Upper lobe of left lung (tissue), 6 donors: Measurements from ENCODE around the gene CD79A. TPM values are rescaled to one million over a fixed set of nuclear protein-coding genes. Genes with fewer than 3 reads are reported as not detected.

Experiments
- ATAC-seq, 2 donors: fragments of 200-7000 bp; cut with Tn5 transposase; one replicate each; pipeline ENCODE4 v1.9.1; 2022; ENCODE audit warnings: mild to moderate bottlenecking in 2 of 2, moderate library complexity in 2 of 2; ENCODE audit not compliant: low FRiP score in 2 of 2
- DNase-seq, 2 donors: peaks; one replicate each; pipeline ENCODE4 v3.0.0-alpha.2; 2019 to 2020
- H3K27ac ChIP-seq, 4 donors: fragments of 200-600 bp; sonication (generic); one replicate each; pipeline ENCODE4 v1.5.1; 2016 to 2019
- H3K27me3 ChIP-seq, 4 donors: fragments of 200-600 bp; sonication (generic); one replicate each; pipeline ENCODE4 v1.5.1; 2017 to 2019
- H3K36me3 ChIP-seq, 4 donors: fragments of 200-600 bp; sonication (generic); one replicate each; pipeline ENCODE4 v1.5.1; 2016 to 2019
- H3K4me1 ChIP-seq, 4 donors: fragments of 200-600 bp; sonication (generic); one replicate each; pipeline ENCODE4 v1.5.1; 2018 to 2019
- H3K4me3 ChIP-seq, 4 donors: fragments of 200-600 bp; sonication (generic); one replicate each; pipeline ENCODE4 v1.5.1; 2017 to 2019; ENCODE audit warnings: mild to moderate bottlenecking in 2 of 4, moderate library complexity in 1 of 4
- H3K9me3 ChIP-seq, 4 donors: fragments of 200-600 bp; sonication (generic); one replicate each; pipeline ENCODE4 v1.5.1; 2018 to 2019
- EP300 ChIP-seq, 4 donors: sonication (generic); formaldehyde crosslinking; IDR thresholded peaks; one replicate each; pipeline ENCODE4 v1.5.1; 2017; ENCODE audit warnings: antibody characterized with exemption in 4 of 4, control low read depth in 2 of 4
- POLR2A ChIP-seq, 4 donors: fragments of 450-650 bp; IDR thresholded peaks; one replicate each; pipeline ENCODE4 v1.5.1; 2016 to 2017; ENCODE audit warnings: antibody characterized with exemption in 4 of 4, mild to moderate bottlenecking in 2 of 4
- POLR2AphosphoS5 ChIP-seq, 2 donors: sonication (generic); formaldehyde crosslinking; IDR thresholded peaks; one replicate each; pipeline ENCODE4 v1.5.1; 2017; ENCODE audit warnings: antibody characterized with exemption in 2 of 2
- WGBS, 2 donors: methylation state at CpG; one replicate each; pipeline ENCODE4 v1.1.5; 2017 to 2018; 5-methylcytosine and 5-hydroxymethylcytosine counted together
- total RNA-seq, 6 donors: library from RNA; depleted of rRNA in 4 of 6; stranded (reverse); fragments of >200 nt in 4 of 6; gene quantifications; one replicate each; pipeline versions ENCODE4 v1.1.0 to v1.2.1, GENCODE V29; 2016 to 2021
- TF ChIP-seq, protein P1 (sequence below), 6 experiments: fragments of 450-650 bp in 4 of 6; fragments of 200-600 bp in 2 of 6; sonication (generic) in 2 of 6; IDR thresholded peaks; one replicate each; pipeline ENCODE4 v1.5.1; 2016 to 2019; ENCODE audit warnings: antibody characterized with exemption in 6 of 6
- donor health status: DM: no; HTN: no; CAD: no; lungs with moderate emphysema.
- donor health status: DM: no; HTN: yes; CAD: no; lungs with severe emphysema.

The CD79A gene
- total RNA-seq, 6 donors from 2014 or later = 0.76 to 4.7 (median 4.1) TPM; not detected in 1

DNA sequence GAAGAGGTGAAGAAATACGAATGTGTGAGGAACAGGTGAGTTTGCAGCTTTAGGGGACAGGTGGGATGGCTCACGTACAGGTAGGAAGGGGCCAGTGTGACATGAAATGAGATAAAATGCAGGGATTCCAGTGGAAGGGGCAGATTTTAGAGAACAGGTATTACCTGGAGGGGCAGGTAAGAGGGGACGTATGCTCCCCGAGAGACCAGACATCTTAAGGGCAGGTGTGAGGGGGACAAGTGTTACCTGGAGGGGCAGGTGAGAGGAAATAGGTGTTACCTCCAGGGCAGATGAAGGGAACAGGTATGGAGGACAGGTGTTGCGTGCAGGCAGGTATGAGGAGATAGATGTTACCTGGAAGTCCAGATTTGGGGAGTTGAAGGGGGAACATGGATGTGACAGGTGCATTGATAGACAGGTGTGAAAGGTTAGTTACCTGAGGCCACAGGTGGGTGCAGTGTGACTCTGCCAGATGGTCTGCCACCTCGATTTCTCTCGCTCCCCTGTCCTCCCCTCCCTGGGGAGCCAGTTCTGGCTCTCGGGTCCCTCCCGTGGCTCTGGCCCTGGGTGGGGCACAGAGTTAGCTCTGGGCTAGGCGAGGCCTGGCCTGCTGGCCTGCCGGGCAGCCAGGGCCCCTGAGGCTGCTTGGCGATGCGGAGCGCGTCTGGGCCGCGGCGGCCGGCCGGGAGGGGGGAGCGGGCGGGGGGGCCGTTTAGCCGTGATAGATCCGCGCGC is 49.1 kb downstream of the CD79A start:
- Histone ChIP-seq H3K27ac (no peak overlapping the region), H3K4me1 (peaks cover 14 to 25% (median 19%) of the 10 kb centered on the region in 4 donors), H3K4me3 (no peak overlapping the region), H3K9me3 (no peaks in the 10 kb centered on the region), H3K36me3 (no peaks in the 10 kb centered on the region), H3K27me3 (peaks cover 0 to 58% (median 39%) of the 10 kb centered on the region in 4 donors)
- TF ChIP-seq, protein P1, sequence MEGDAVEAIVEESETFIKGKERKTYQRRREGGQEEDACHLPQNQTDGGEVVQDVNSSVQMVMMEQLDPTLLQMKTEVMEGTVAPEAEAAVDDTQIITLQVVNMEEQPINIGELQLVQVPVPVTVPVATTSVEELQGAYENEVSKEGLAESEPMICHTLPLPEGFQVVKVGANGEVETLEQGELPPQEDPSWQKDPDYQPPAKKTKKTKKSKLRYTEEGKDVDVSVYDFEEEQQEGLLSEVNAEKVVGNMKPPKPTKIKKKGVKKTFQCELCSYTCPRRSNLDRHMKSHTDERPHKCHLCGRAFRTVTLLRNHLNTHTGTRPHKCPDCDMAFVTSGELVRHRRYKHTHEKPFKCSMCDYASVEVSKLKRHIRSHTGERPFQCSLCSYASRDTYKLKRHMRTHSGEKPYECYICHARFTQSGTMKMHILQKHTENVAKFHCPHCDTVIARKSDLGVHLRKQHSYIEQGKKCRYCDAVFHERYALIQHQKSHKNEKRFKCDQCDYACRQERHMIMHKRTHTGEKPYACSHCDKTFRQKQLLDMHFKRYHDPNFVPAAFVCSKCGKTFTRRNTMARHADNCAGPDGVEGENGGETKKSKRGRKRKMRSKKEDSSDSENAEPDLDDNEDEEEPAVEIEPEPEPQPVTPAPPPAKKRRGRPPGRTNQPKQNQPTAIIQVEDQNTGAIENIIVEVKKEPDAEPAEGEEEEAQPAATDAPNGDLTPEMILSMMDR (IDR thresholded peaks at IDR 0.05) = no peak
- no peak for TF ChIP-seq POLR2A (IDR thresholded peaks at IDR 0.05)
- TF ChIP-seq POLR2AphosphoS5 (IDR thresholded peaks at IDR 0.05) = no peak
- no peak for TF ChIP-seq EP300 (IDR thresholded peaks at IDR 0.05)
- no peak for ATAC-seq
- WGBS, 2 donors = 42 to 56% methylated on average over 14 to 27 of the region's 27 CpGs
- DNase-seq = peak in 1 of 2 donors; percentile 64

GRCh38 chr19:41926763-41927496 is 49.9 kb downstream of the CD79A start:
- no peak for ATAC-seq
- Histone ChIP-seq H3K27me3 (peaks cover 0 to 56% (median 33%) of the 10 kb centered on the region in 4 donors), H3K4me3 (no peak overlapping the region), H3K9me3 (no peaks in the 10 kb centered on the region), H3K27ac (no peak overlapping the region), H3K4me1 (peaks cover 14 to 23% (median 19%) of the 10 kb centered on the region in 4 donors), H3K36me3 (no peaks in the 10 kb centered on the region)
- TF ChIP-seq POLR2AphosphoS5 (IDR thresholded peaks at IDR 0.05) = no peak
- TF ChIP-seq, protein P1 (IDR thresholded peaks at IDR 0.05) = no peak
- TF ChIP-seq EP300 (IDR thresholded peaks at IDR 0.05) = no peak
- TF ChIP-seq POLR2A (IDR thresholded peaks at IDR 0.05) = no peak
- 53 to 62% methylated on average over 16 of the region's 16 CpGs for WGBS, 2 donors
- no peak for DNase-seq

DNA sequence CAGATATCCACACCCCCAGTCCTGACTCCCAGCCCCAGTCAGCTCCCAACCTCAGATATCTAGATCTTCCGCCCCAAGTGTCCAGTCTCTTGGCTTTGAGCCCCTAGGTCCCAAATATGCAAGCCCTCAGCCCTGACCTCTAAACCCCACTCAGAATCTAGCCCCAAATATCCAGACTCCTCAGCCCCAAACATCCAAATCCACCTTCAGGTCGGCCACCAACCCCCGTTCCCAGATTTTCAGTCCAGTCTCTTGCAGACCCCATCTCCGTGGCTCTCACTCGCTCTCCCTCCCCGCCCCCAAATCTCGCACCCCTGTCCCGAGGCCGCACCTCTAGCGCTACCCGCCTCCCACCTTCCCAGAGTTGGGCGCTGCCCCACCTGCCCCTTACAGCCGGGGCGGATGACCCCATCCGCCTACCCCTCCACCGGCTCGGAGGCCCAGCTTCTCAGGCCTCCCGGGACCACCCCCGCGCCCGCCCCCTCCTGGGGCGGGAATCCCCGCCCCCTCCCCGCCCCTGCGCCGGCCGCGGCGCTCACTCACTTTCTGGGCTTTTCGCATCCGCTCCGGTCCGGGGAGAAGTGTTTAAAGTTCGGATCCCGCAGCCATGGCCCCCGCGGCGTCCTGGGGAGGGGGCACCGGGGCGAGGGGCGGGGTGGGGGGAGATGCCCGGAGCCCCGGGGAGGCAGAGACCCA is 50.6 kb downstream of the CD79A start:
- DNase-seq (peak in 1 of 2 donors; percentile 85), ATAC-seq (no peak)
- no peaks in the 10 kb centered on the region for H3K9me3 ChIP-seq
- H3K27me3 ChIP-seq = peaks cover 0 to 49% (median 30%) of the 10 kb centered on the region in 4 donors
- peak overlapping the region in 3 of 4 donors; percentile 46 to 55 (median 52) for H3K4me3 ChIP-seq
- peak overlapping the region in 1 of 4 donors; percentile 7 for H3K27ac ChIP-seq
- H3K4me1 ChIP-seq = peaks cover 14 to 25% (median 21%) of the 10 kb centered on the region in 4 donors
- no peaks in the 10 kb centered on the region for H3K36me3 ChIP-seq
- 13 to 16% methylated on average over 25 to 29 of the region's 43 CpGs for WGBS, 2 donors
- TF ChIP-seq POLR2AphosphoS5 (IDR thresholded peaks at IDR 0.05) = no peak
- no peak for TF ChIP-seq POLR2A (IDR thresholded peaks at IDR 0.05)
- no peak for TF ChIP-seq EP300 (IDR thresholded peaks at IDR 0.05)
- TF ChIP-seq, protein P1 (IDR thresholded peaks at IDR 0.05) = no peak

GRCh38 chr19:41928221-41928683 is 51.2 kb downstream of the CD79A start, which contains the start of gene ERFL:
Gene ERFL (minus strand): TSS chr19:41928449. CDS start chr19:41912919, 15,530 bp downstream.
- TF ChIP-seq POLR2A (IDR thresholded peaks at IDR 0.05) (no peak), POLR2AphosphoS5 (IDR thresholded peaks at IDR 0.05) (no peak)
- TF ChIP-seq, protein P1 (IDR thresholded peaks at IDR 0.05) = no peak
- Histone ChIP-seq H3K36me3 (no peaks in the 10 kb centered on the region), H3K4me3 (peak within 1 kb of the TSS in 3 of 4 donors; percentile 46 to 55 (median 52)), H3K4me1 (peaks cover 14 to 30% (median 21%) of the 10 kb centered on the region in 4 donors), H3K27me3 (peaks cover 0 to 49% (median 28%) of the 10 kb centered on the region in 4 donors), H3K27ac (peak within 1 kb of the TSS in 2 of 4 donors; percentile 7 to 37), H3K9me3 (no peaks in the 10 kb centered on the region)
- 1% methylated on average over 49 of the region's 49 CpGs for WGBS, 2 donors
- DNase-seq (peak in 1 of 2 donors; percentile 87), ATAC-seq (peak in 1 of 2 donors; percentile 22)
